Measurements from ENCODE around the gene ATF5.

- TF ChIP-seq CTCF (IDR thresholded peaks at IDR 0.05) (no peak), EZH2 (IDR thresholded peaks at IDR 0.05; ENCODE audit: borderline replicate concordance, insufficient read depth, low read depth, low read length, poor library complexity, severe bottlenecking) (no peak)
Observed at GRCh38 chr19:49956115-49956495, 27.1 kb downstream of the ATF5 start.

All from B cell (primary cell).